ENCODE measurements around the gene GHITM. TPM values are rescaled to one million over a fixed set of nuclear protein-coding genes. Genes with fewer than 3 reads are reported as not detected.
A peak's percentile ranks its signal among the peaks of the same experiment; 100 is the strongest.
"Not testable (repeated sequence)": the region's sequence is repeated elsewhere in the genome, so short reads cannot be mapped to it uniquely, and the experiment has no call there.

Gene GHITM
- total RNA-seq, 2 experiments from 2014 or later, result 100.0 to 103 TPM

GRCh38 chr10:84172467-84173356 is 33.4 kb downstream of the GHITM start:
- H3K4me1 Mint-ChIP-seq, result peaks cover 4% of the 10 kb centered on the region
- no peaks in the 10 kb centered on the region for H3K36me3 Mint-ChIP-seq
- POLR2A ChIA-PET, result no interaction called here
- H3K4me3 Mint-ChIP-seq, result no peak overlapping the region
- ATAC-seq (ENCODE audit: low read depth), result no peak
- H3K27me3 Mint-ChIP-seq, result no peaks in the 10 kb centered on the region
- peak overlapping the region; percentile 36 for H3K27ac Mint-ChIP-seq
- no peaks in the 10 kb centered on the region for H3K9me3 Mint-ChIP-seq
- no peak for DNase-seq

- Mint-ChIP-seq H3K4me1 (peaks cover 4% of the 10 kb centered on the region), H3K4me3 (no peak within 1 kb of the TSS), H3K27me3 (no peaks in the 10 kb centered on the region), H3K36me3 (no peaks in the 10 kb centered on the region), H3K9me3 (no peaks in the 10 kb centered on the region), H3K27ac (peak within 1 kb of the TSS; percentile 36)
- ATAC-seq (ENCODE audit: low read depth) (no peak), DNase-seq (no peak)
- POLR2A ChIA-PET, result no interaction called here
Measured at GRCh38 chr10:84173501-84173929, 34.2 kb downstream of the GHITM start, which contains the start of gene GPR15LG. GPR15LG (plus strand) TSS chr10:84173801; CDS start chr10:84173852, 51 bp downstream.

DNA sequence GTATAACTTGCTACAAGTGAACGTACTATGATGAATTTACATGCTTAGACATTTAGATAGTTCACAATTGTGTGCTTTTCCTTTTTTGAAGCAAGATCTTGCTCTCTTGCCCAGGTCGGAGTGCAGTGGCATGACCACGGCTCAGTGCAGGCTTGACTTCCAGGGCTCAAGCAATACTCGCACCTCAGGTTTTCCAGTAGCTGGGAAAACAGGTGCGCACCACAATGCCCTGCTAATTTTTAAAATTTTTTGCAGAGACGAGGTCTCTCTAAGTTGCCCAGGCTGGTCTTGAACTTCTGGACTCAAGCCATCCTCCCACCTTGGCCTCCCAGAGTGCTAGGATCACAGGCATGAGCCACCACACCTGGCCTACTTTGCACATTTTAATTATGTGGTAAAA is 36.1 kb downstream of the GHITM start:
- Mint-ChIP-seq H3K9me3 (no peaks in the 10 kb centered on the region), H3K4me1 (peaks cover 4% of the 10 kb centered on the region), H3K27me3 (no peaks in the 10 kb centered on the region), H3K4me3 (no peak overlapping the region), H3K27ac (no peak overlapping the region), H3K36me3 (no peaks in the 10 kb centered on the region)
- no peak for DNase-seq
- ATAC-seq (ENCODE audit: low read depth), result no peak
- POLR2A ChIA-PET, result no interaction called here

- ATAC-seq (ENCODE audit: low read depth) (no peak), DNase-seq (no peak)
- Mint-ChIP-seq H3K36me3 (no peaks in the 10 kb centered on the region), H3K27me3 (no peaks in the 10 kb centered on the region), H3K27ac (peak overlapping the region; percentile 75), H3K4me3 (no peak overlapping the region), H3K4me1 (peaks cover 4% of the 10 kb centered on the region), H3K9me3 (no peaks in the 10 kb centered on the region)
- POLR2A ChIA-PET, result interaction anchor here (1.3 to 1.9 kb wide), 2 partner anchors 17 to 37 kb away, joined by 5 to 10 read pairs; partner anchors contain the start of gene GHITM
Measured at GRCh38 chr10:84176351-84176750, 37.0 kb downstream of the GHITM start.

DNA sequence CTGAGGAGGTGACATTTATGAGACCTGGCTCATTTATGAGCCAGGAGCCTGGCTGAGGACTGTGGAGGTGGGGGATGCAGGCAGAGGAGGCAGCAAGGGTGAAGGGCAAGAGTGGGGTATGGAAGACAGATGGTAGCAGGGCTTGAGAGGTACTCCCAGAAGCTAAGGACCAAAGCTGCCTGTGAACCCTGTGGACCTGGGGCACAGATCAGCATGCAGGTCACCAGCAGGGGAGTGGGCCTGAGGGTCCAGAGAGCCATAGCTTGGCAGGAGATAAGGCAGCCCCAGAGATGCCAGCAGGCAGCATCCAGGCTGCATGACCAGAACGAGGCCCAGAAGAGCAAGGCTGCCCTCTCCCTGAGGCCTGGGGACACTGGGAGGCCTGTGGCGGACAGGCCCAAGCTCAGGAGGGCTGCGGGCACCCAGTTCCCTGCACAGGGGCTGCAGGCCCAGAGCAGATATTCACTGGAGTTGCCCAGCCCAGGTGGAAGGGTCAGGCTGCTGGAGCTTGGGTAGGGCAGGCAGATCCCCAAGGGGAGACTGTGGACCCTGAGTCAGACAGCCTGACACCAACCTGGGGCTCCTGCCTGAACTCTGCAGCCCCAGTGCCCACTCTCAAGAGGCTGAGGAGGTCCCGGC is 37.6 kb downstream of the GHITM start:
- no peak overlapping the region for H3K4me3 Mint-ChIP-seq
- POLR2A ChIA-PET, result interaction anchor here (0.9 to 1.9 kb wide), 6 partner anchors 16 to 38 kb away, joined by 3 to 10 read pairs (median 4); partner anchors contain the start of gene GHITM
- H3K9me3 Mint-ChIP-seq, result no peaks in the 10 kb centered on the region
- peaks cover 4% of the 10 kb centered on the region for H3K4me1 Mint-ChIP-seq
- no peaks in the 10 kb centered on the region for H3K27me3 Mint-ChIP-seq
- DNase-seq (no peak), ATAC-seq (ENCODE audit: low read depth) (peak; percentile 12)
- peak overlapping the region; percentile 75 for H3K27ac Mint-ChIP-seq
- no peaks in the 10 kb centered on the region for H3K36me3 Mint-ChIP-seq

GRCh38 chr10:84177541-84178141 is 38.3 kb downstream of the GHITM start:
- Mint-ChIP-seq H3K4me1 (peaks cover 4% of the 10 kb centered on the region), H3K4me3 (no peak overlapping the region), H3K36me3 (no peaks in the 10 kb centered on the region), H3K27ac (no peak overlapping the region), H3K9me3 (no peaks in the 10 kb centered on the region), H3K27me3 (no peaks in the 10 kb centered on the region)
- DNase-seq (peak; percentile 66), ATAC-seq (ENCODE audit: low read depth) (peak; percentile 99)
- POLR2A ChIA-PET, result interaction anchor here (0.9 to 1.9 kb wide), 6 partner anchors 17 to 39 kb away, joined by 3 to 10 read pairs (median 4); partner anchors contain the start of gene GHITM

GRCh38 chr10:84178160-84178609 is 38.9 kb downstream of the GHITM start:
- no peaks in the 10 kb centered on the region for H3K9me3 Mint-ChIP-seq

GRCh38 chr10:84179059-84179710 is 39.9 kb downstream of the GHITM start:
- DNase-seq (no peak), ATAC-seq (ENCODE audit: low read depth) (no peak)
- Mint-ChIP-seq H3K4me1 (peaks cover 4% of the 10 kb centered on the region), H3K36me3 (no peaks in the 10 kb centered on the region), H3K9me3 (no peaks in the 10 kb centered on the region), H3K27ac (no peak overlapping the region), H3K27me3 (no peaks in the 10 kb centered on the region), H3K4me3 (no peak overlapping the region)
- POLR2A ChIA-PET, result no interaction called here

More at GRCh38 chr10:84178160-84178609, 38.9 kb downstream of the GHITM start:
- DNase-seq (no peak), ATAC-seq (ENCODE audit: low read depth) (no peak)
- Mint-ChIP-seq H3K4me1 (peaks cover 4% of the 10 kb centered on the region), H3K27ac (no peak overlapping the region), H3K27me3 (no peaks in the 10 kb centered on the region), H3K4me3 (no peak overlapping the region), H3K36me3 (no peaks in the 10 kb centered on the region)
- POLR2A ChIA-PET, result interaction anchor here (0.9 to 1.9 kb wide), 5 partner anchors 17 to 39 kb away, joined by 3 to 10 read pairs (median 4); partner anchors contain the start of gene GHITM

GRCh38 chr10:84180386-84180785 is 41.1 kb downstream of the GHITM start:
- H3K9me3 Mint-ChIP-seq; DNase-seq; H3K4me3 Mint-ChIP-seq; H3K4me1 Mint-ChIP-seq; POLR2A ChIA-PET; H3K27ac Mint-ChIP-seq; H3K27me3 Mint-ChIP-seq; H3K36me3 Mint-ChIP-seq; ATAC-seq (ENCODE audit: low read depth): not testable (repeated sequence)

- H3K4me1 Mint-ChIP-seq, result peaks cover 9% of the 10 kb centered on the region
- H3K27me3 Mint-ChIP-seq, result no peaks in the 10 kb centered on the region
- POLR2A ChIA-PET, result no interaction called here
- no peak overlapping the region for H3K4me3 Mint-ChIP-seq
- no peaks in the 10 kb centered on the region for H3K9me3 Mint-ChIP-seq
- ATAC-seq (ENCODE audit: low read depth), result no peak
- no peak for DNase-seq
- H3K27ac Mint-ChIP-seq, result no peak overlapping the region
- no peaks in the 10 kb centered on the region for H3K36me3 Mint-ChIP-seq
Measured at GRCh38 chr10:84181631-84182030, 42.3 kb downstream of the GHITM start.

DNA sequence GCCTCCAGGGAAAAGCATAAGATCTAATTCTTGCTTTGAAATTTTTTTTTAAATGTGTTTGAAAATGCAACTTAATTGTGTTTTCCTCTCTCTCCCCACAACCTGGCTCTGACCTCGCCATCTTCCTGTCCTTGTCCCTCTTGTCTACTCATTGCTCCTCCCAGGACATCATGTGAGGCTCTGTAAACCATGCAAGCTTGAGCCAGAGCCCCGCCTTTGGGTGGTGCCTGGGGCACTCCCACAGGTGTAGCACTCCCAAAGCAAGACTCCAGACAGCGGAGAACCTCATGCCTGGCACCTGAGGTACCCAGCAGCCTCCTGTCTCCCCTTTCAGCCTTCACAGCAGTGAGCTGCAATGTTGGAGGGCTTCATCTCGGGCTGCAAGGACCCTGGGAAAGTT is 45.2 kb downstream of the GHITM start:
- H3K9me3 Mint-ChIP-seq, result no peaks in the 10 kb centered on the region
- ATAC-seq (ENCODE audit: low read depth) (peak; percentile 70), DNase-seq (no peak)
- POLR2A ChIA-PET, result no interaction called here
- H3K27ac Mint-ChIP-seq, result no peak overlapping the region
- peaks cover 6% of the 10 kb centered on the region for H3K4me1 Mint-ChIP-seq
- no peaks in the 10 kb centered on the region for H3K36me3 Mint-ChIP-seq
- peak overlapping the region; percentile 18 for H3K4me3 Mint-ChIP-seq
- no peaks in the 10 kb centered on the region for H3K27me3 Mint-ChIP-seq

- Mint-ChIP-seq H3K9me3 (no peaks in the 10 kb centered on the region), H3K27me3 (no peaks in the 10 kb centered on the region), H3K27ac (no peak overlapping the region), H3K4me3 (no peak overlapping the region), H3K4me1 (peaks cover 6% of the 10 kb centered on the region), H3K36me3 (no peaks in the 10 kb centered on the region)
- POLR2A ChIA-PET, result no interaction called here
- no peak for DNase-seq
- ATAC-seq (ENCODE audit: low read depth), result no peak
Measured at GRCh38 chr10:84185526-84186175, 46.3 kb downstream of the GHITM start.

Data from activated naive CD8-positive, alpha-beta T cell treated with anti-CD3 and anti-CD28 coated beads, Interleukin-2, amount 10 ng/mL, durations not matched to agents 7 days and 5 days (primary cell).